Activated CD4-positive, alpha-beta T cell treated with anti-CD3 and anti-CD28 coated beads, Interleukin-2, amount 50 U/mL, for 1 hour (primary cell): ENCODE measurements around the gene SERPINA10.

Experiments
- DNase-seq: peaks from one replicate; pipeline ENCODE4 v3.0.0-alpha.2; 2020

Gene SERPINA10

GRCh38 chr14:94292872-94293577 is at the start of gene SERPINA10:
SERPINA10 (minus strand) TSS chr14:94293268; CDS start chr14:94290593, 2,675 bp downstream.
- DNase-seq = no peak

GRCh38 chr14:94342334-94342934 is 49.4 kb upstream of the SERPINA10 start:
- DNase-seq = no peak

GRCh38 chr14:94341656-94342333 is 48.7 kb upstream of the SERPINA10 start:
- no peak for DNase-seq

- DNase-seq = no peak
These were observed 47.5 kb upstream of the SERPINA10 start for GRCh38 chr14:94340533-94340932.

- DNase-seq = no peak
These were observed 45.0 kb upstream of the SERPINA10 start for GRCh38 chr14:94338023-94338422.

GRCh38 chr14:94337274-94337673 is 44.2 kb upstream of the SERPINA10 start:
- no peak for DNase-seq

- DNase-seq = no peak
These were observed 41.8 kb upstream of the SERPINA10 start for GRCh38 chr14:94334872-94335271.

GRCh38 chr14:94332587-94332986 is 39.5 kb upstream of the SERPINA10 start:
- DNase-seq = no peak

- DNase-seq = no peak
These were observed 39.1 kb upstream of the SERPINA10 start for GRCh38 chr14:94332063-94332583.

- no peak for DNase-seq
These were observed 38.4 kb upstream of the SERPINA10 start for GRCh38 chr14:94331462-94331861.

GRCh38 chr14:94330857-94331256 is 37.8 kb upstream of the SERPINA10 start:
- no peak for DNase-seq

GRCh38 chr14:94330432-94330831 is 37.4 kb upstream of the SERPINA10 start:
- DNase-seq = no peak

- no peak for DNase-seq
These were observed 36.8 kb upstream of the SERPINA10 start for GRCh38 chr14:94329857-94330256.

GRCh38 chr14:94328196-94328595 is 35.1 kb upstream of the SERPINA10 start:
- no peak for DNase-seq

GRCh38 chr14:94322648-94323570 is 29.8 kb upstream of the SERPINA10 start, which contains the start of gene SERPINA6:
SERPINA6 (minus strand) TSS chr14:94323336; CDS start chr14:94314648, 8,688 bp downstream.
- no peak for DNase-seq

GRCh38 chr14:94321421-94322271 is 28.6 kb upstream of the SERPINA10 start:
- no peak for DNase-seq

GRCh38 chr14:94320243-94320642 is 27.2 kb upstream of the SERPINA10 start:
- DNase-seq = no peak

- DNase-seq = no peak
These were observed 24.2 kb upstream of the SERPINA10 start for GRCh38 chr14:94317259-94317658.

GRCh38 chr14:94316692-94317091 is 23.6 kb upstream of the SERPINA10 start:
- DNase-seq = no peak

- DNase-seq = no peak
These were observed 21.8 kb upstream of the SERPINA10 start for GRCh38 chr14:94314890-94315289.

GRCh38 chr14:94313991-94314655 is 21.1 kb upstream of the SERPINA10 start:
- DNase-seq = no peak
